Measurements from ENCODE around the gene PDE4D.
"Not testable (repeated sequence)": the region's sequence is repeated elsewhere in the genome, so short reads cannot be mapped to it uniquely, and the experiment has no call there.

The PDE4D gene

DNA sequence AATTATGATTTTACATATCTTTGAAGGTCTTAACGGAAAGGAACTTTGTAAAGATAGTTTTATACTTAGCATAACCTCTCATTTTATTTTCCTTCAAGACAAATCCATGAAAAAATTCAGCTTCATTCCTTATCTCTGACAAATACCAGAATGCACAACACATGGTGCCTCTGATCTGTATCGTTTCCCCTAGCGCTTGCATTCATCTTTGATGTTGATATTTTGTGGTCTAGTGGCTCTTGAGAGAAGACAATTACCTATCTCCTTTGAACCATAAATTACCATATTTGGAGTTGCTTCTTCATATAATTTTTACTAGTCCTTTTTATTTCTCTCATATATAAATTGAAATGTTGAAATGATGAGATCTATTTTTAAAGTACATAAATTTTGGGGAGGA is 551.3 kb downstream of the PDE4D start:
- no peak for DNase-seq (ENCODE audit: low read depth in 2 of 3, low spot score in 2 of 3)

DNA sequence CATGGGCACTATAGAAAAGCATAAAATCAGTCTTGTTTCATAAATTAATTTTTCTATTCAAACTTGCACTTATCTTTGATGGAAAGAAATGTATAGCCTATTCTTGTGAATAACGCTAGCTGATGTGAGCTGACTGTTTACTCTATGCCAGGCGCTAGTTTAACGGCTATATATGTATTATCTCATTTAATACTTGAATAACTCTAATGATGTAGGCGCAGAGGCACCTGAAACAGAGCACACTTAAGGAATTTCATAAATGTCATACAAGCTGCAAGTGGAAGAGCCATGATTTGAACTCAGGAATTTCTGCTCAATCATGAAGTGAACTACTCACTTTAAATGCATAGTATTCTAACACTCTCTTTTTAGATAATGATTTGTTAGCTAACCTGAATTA is 551.8 kb downstream of the PDE4D start:
- DNase-seq (ENCODE audit: low read depth in 2 of 3, low spot score in 2 of 3), result no peak

DNA sequence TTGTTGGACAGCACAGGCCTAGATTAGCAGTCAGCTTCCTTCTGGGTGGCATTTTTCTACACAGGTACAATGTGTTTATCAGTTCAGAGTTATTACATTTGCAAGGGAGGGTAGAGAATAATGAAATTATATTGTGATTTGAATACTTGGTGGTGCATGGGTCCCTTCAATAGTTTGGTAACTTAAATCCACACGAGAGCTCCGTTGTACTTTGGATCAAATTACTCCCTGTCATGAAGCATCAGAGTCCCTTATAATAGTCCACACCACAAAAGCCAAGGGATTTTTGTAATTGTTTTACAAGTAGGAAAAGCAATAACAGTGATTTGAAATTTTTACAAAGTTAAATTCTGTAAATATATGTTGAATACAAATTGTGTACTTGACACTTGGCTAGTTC is 552.4 kb downstream of the PDE4D start:
- no peak for DNase-seq (ENCODE audit: low read depth in 2 of 3, low spot score in 2 of 3)

DNA sequence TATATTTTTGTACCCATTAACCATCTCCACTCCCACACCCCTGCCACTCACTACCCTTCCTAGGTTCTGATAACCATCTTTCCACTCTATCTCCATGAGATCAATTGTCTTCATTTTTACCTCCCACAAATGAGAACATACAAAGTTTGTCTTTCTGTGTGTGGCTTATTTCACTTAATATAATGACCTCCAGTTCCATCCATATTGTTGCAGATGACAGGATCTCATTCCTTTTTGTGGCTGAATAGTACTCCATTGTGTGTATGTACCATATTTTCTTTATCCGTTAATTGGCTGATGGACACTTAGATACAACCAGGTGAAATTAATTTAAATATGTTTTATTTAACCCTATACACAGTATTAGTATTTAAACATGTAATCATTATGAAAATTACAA is 552.9 kb downstream of the PDE4D start:
- no peak for DNase-seq (ENCODE audit: low read depth in 2 of 3, low spot score in 2 of 3)

DNA sequence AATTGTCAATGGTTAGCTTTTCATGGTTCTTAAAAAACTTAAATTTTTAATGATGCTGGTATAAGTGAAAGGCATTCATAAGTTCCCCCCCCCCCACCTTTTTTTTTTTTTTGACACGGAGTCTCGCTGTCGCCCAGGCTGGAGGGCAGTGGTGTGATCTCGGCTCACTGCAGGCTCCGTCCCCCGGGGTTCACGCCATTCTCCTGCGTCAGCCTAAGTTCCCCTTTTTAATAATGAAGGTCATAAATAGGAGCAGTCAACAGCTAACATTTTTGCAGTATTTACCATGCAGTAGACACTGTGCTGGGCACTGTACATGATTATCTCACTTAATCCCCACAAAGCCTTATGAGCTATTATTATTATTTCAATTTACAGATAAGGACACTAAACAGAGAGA is 556.3 kb downstream of the PDE4D start:
- DNase-seq (ENCODE audit: low read depth in 2 of 3, low spot score in 2 of 3), result no peak

DNA sequence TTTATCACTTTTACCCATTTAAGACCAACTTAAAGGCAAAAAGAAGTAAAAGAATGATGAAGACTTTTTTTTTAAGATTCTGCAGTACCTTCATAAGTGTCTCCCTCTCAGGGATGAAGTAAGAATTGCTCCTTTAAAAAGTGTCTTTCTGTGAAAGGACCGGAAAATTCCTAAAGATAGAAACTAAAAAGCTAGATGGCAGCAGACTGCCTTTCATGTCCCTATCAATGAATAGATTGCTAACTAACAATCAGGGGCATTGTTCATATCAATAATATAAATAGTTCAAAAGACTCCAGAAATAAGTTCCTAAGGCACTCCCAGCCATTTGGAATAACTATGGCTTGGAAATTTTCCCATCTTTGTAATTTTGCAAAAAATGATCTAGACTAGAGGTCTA is 558.0 kb downstream of the PDE4D start:
- no peak for DNase-seq (ENCODE audit: low read depth in 2 of 3, low spot score in 2 of 3)

DNA sequence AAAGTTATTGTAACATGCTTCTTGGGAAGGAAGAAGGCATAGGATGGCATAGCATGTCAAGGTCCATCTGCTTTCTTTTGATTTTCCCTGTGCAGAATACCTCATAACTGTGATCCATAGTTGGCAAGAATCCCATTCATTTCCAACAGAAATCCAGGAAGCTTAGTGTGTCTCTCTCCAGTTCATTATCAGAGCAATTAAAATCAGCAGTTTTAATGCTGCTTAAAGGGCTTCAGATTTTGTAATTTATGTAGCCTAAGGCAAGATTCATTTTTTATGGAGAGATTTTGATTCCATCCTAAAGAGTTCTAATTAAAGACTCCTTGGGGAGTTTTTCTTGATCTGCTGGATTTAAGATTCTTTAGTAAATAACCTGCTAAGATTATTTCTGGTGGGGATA is 560.1 kb downstream of the PDE4D start:
- DNase-seq (ENCODE audit: low read depth in 2 of 3, low spot score in 2 of 3), result no peak

DNA sequence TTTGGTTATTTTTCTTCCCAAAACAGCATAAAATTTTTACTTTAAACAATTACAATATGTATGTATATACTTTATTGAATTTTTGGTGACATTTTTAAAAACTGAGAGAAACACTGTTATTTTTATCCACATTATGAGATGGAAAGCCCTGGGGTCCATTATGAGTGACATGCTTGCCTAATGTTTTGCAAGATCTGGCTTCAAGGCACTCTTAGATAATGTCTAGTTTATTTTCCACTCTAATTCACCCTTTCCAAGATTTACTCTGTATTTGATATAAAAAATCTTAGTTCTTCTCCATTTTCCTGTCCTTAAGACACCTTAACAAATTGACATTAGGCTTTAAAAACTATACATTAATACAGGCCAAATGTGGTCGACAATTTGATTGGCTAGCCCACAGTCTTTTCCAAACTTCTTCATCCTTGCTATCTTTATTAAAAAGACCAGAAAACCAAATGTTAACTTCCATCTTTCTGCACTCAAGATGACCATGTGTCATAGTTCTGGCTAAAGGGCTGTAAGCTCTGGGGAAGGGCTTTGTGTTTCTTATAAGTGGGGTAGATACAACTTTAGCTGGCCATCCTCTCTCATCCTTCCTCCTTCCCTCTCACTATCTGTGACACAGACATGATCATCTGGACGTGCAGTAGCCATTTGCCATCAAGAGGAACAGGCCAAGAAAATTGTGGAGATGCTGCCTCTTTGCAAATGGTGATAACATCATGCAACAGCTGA is 561.1 kb downstream of the PDE4D start:
- DNase-seq (ENCODE audit: low read depth in 2 of 3, low spot score in 2 of 3), result no peak

DNA sequence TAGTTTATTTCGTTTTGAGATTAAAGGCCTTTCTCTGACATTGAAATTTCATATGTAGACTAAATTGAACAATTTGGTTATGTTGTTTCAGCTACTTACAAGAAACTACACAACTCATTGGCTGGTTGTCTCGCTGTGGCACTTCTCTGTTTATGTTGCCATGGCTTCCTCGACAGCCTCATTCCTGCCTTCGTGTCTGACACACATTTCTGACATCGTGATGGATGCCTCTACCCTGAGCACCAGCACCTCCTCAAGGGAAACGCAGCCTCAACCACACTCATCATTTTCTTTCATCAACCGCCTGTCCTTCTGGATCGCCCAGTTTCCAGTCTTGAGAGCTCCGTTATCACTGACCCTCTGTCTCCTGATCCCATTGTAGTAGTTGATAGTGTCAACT is 562.8 kb downstream of the PDE4D start:
- no peak for DNase-seq (ENCODE audit: low read depth in 2 of 3, low spot score in 2 of 3)

DNA sequence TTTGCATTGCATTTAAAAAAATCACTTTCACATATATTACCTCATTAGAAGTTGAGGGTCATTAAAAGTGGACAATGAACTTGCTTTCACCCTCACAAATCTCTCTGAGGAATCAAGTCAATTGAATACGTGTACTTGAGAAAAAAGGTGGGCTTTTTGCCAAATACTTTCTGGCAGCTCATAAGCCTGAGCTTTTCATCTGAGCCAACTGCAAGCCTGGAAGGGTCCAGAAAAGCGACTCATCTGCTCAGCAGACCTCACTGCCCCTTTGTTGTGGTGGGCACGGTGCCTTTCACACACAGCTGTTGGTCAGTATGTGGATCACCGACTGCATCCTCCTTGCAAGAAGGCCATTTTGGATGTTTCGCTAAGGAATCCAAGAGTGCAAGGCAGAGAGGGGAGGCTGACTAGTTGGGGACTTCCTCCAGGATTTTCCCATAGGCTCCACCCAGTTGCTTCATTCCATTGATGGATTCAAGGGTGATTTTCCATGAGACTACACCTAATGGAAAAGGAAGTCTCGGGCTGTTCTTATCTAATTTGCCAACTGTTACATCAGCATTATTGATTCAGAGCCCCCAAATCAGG is 564.7 kb downstream of the PDE4D start:
- DNase-seq (ENCODE audit: low read depth in 2 of 3, low spot score in 2 of 3), result no peak

DNA sequence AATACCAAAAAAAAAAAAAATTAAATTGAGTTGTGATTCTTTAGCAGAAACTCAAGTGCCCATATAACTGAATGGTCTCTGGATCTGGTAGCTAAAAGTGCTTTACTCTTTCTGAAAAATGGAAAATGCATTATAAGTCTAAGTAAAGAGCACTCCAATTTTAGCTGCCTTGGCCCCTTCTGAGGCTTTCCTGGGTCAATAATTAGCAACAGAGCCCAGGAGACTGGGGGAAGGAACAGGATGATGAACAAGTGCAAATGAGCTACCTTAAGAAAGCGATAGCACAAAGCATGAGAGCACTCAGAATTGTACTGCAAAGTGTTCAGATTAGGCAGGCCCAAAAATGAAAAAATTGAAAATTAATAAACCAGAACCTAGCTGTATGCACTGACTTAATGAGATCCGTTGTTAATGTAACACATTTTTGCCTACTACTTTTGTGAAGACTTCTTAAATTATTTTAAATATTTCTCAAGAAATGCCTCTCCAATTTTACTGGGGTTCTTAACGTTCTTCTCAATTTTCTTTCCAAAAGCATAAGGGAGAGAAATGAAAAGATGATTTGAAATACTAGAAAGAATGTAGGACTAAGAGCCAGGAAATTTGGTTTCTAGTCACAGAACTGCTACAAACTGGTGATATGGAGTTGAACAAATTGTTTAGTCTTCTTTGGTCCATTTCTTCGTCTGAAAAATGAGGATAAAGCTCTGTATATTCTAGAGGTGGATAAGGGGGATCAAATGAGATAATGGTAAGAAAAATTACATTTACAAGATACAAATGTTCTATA is 566.1 kb downstream of the PDE4D start:
- no peak for DNase-seq (ENCODE audit: low read depth in 2 of 3, low spot score in 2 of 3)

DNA sequence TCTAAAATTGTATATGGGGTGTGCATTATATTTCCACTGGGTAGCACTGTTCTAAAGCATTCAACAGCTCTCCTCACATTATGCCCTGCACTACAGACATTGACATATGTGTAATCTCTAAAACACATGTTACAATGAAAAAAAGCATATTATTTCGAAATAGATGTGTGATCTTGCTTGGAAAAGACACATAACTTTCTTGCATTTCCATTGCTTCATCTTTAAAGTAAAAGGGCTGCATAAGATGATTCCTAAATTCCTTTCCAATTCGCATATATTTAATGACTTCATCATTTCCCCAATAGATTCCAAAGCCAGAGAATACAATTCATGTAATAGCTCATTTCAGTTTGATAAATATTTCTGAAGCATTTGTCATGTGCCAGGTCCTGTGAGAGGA is 566.9 kb downstream of the PDE4D start:
- DNase-seq (ENCODE audit: low read depth in 2 of 3, low spot score in 2 of 3), result no peak

DNA sequence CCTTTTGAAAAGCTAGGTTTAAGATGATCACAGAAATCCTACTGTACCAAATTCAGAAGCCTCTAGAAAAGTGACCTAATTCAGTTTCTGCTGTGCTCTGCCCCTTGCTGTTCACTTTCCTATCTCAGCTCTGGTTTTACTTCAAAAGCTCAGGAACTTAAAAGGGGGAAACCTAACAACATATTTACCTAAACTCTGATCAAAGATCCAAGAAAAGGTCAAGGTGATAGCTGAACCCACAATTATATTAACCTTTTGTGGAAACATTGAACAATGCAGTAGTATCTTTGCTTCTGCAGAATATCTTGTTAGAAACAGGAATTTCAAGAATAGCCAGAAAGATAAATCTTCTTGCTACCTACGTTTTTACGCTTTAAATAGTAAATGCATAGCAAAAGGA is 568.5 kb downstream of the PDE4D start:
- no peak for DNase-seq (ENCODE audit: low read depth in 2 of 3, low spot score in 2 of 3)

DNA sequence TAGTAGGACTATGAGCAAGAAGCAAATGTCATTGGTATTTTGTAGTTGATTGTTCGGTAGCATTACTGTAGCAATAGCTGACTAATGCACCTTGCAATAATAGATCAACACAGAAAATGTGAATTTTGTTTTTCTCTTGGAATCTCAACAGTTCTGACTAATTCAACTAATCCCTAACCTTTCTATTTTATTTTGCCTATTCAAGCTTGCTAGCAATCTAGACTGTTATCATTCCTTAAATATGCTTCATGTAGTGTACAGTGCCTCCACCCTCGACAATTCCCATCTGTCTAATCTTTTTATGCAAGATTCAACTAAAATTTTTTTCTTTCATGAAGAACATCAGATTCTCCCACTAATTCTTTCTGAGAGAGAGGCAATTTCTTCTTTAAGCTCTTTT is 570.6 kb downstream of the PDE4D start:
- no peak for DNase-seq (ENCODE audit: low read depth in 2 of 3, low spot score in 2 of 3)

DNA sequence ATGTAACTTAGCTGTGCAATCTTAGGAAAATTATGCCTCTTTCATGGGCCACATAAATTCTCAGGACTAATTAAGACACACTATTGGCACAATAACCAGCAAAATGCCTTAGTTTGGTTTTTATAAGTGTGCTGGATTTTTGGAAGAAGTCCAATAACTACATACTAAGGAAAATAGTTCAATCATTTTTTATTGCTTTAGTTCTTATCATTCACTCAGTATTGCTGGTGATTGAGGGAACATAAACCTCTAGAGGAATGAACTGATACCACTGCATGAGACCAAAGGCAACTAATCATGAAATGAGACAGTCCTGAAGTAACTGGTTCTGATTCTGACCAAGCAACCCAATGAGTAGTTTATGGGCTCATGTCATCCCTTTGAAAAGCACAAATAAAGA is 571.5 kb downstream of the PDE4D start:
- DNase-seq (ENCODE audit: low read depth in 2 of 3, low spot score in 2 of 3), result no peak

DNA sequence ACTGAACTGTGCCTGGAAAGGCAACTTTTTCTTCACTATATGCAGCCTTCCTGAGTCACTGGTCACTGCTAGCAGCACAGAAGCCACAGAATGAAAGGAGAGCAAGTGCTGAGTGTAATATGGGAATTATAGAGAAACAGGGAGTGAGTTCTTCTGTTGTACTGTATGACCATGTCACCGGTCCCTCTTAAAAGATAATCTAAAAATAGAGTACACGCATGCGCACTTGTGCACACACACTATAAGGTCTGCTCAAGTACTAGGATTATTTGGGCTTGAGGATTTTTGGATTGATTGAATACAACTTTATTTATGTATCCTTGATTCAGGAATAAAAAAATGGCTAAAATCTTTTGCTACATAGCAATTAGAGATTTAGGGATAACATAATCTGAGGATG is 571.9 kb downstream of the PDE4D start:
- no peak for DNase-seq (ENCODE audit: low read depth in 2 of 3, low spot score in 2 of 3)

DNA sequence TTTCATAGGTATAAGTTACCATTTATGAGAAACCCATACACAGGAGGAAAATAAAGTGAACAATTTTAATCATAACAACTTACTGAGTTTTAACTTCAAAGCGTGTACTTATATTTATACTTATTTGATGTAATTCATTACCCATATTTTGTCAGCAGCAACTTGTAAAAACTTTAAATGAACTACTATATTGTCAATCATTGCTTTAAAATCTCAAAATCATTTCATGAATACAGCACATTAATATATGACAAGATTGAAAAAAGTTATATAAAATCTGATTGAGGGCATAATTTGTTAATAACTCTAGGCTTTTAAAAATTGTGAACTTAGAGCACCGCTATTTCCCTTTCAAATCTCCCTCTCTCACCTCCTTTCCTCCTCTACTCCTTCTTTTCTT is 573.1 kb downstream of the PDE4D start:
- DNase-seq (ENCODE audit: low read depth in 2 of 3, low spot score in 2 of 3), result no peak

DNA sequence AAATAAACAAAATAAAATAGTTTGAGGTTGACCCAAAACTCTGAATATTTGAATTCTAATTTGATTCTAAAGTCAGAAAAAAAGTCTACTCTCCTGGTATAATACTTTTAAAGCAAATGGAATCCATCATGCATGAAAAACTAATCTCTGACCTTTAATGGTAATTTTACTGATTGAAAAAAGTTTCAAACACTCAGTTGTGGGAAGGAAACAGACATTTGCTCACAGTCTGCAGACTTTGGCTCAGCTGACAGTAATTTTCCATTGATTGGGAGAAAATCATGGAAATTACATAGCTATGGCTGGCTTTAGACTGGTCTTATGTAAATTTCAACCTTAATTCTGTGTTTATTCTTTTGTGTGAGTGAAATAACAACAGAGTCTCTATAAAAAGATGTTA is 574.3 kb downstream of the PDE4D start:
- no peak for DNase-seq (ENCODE audit: low read depth in 2 of 3, low spot score in 2 of 3)

DNA sequence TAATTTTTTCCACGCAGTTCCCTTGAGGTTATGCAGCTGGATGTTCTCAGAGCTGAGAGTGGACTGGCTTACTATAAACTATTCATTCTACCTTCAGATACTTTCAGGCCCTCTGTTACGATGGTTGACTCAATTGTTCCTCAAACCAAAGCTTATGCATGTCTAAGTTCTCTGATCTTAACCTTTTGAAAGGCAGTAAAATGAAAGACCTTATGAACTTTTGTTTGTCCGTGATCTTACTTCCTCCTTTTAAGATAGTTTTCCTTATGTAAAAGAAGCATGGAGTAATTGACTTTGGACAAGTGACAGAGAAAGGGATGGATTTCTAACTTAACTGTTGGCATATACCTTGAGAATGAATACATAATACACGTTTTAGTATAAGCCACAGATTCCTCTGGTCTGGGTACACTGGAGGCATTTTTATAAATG is 575.7 kb downstream of the PDE4D start:
- DNase-seq (ENCODE audit: low read depth in 2 of 3, low spot score in 2 of 3), result no peak

DNA sequence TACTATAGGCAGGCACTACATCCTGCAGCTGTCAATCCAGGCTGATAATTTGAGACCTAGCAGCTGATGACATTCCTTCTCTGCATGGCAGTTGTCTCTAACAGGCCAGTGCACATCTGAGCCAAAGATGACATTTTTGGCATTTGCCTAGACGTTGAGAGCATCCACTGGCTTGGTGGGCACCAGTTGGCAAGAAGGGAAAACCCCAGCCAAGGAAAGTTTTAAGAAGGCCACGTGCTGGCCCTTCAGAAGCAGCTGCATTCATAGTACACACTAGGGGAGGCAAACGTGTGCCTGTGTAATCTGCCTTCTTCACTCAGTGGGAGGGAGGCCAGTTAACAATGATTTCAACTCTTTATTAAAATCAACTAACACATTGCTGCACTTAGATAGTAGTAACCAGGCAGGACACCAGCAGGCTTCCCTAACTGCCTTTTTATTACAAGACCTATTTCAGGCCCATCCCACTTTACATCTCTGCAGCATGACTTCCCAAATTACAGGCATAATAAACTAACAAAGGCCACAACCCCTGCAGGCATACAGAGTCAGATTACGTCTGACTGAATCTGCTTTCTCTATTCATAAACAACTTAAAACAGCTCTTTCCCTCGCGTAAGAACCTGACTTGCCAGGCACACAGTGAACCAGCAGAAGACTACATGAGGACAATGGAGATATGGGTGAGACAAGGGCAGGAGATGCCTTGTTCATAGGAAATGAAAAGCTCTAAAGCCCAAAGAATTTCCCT is 576.3 kb downstream of the PDE4D start:
- DNase-seq (ENCODE audit: low read depth in 2 of 3, low spot score in 2 of 3), result no peak

DNA sequence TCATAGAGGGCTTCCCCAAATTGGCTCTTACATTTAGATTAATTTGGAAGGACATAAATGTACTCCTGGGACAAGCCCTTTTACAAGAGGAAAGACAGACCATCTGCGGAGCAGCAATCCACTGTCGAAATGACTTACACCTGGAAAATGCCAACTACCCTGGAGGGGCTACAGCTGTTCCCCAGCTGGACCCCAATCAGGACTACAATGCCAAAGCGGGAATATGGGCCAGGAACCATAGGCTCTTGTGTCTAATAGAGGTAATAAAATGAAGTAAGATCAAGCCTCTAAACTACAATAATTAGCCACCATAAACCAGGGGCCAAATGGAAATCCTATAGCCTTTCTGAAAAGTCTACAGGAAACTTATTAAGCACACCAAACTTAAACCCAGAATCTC is 581.3 kb downstream of the PDE4D start:
- DNase-seq (ENCODE audit: low read depth in 2 of 3, low spot score in 2 of 3), result no peak

DNA sequence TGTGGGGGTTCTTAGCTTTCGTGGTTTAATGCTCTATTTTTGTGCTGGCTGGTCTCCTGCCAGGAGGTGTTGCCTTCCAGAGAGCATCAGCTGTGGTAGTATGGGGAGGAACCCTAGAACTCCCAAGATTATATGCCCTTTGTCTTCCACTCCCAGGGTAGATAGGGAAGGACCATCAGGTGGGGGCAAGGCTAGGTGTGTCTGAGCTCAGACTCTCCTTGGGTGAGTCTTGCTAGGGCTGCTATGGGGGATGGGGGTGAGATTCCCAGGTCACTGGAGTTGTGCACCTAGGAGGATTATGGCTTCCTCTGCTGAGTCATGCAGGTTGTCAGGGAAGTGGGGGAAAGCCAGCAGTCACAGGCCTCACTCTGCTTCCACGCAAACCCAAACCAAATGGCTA is 584.8 kb downstream of the PDE4D start:
- not testable (repeated sequence) for DNase-seq (ENCODE audit: low read depth in 2 of 3, low spot score in 2 of 3)
